ENCODE measurements around the gene PAX9.

- TF ChIP-seq CTCF (IDR thresholded peaks at IDR 0.05) (no peak), POLR2A (IDR thresholded peaks at IDR 0.05) (no peak)
Observed at GRCh38 chr14:36656687-36657398, 4.8 kb upstream of the PAX9 start.

All from thyroid gland (tissue), 4 donors.